SW480 (cell line): ENCODE data around the gene IFT52.
"Not testable (repeated sequence)": the region's sequence is repeated elsewhere in the genome, so short reads cannot be mapped to it uniquely, and the experiment has no call there.

ENCODE experiments used
- DNase-seq: peaks from one replicate; pipeline ENCODE4 v3.0.0-alpha.2; 2016; ENCODE audit warnings: low spot score

Gene IFT52

DNA sequence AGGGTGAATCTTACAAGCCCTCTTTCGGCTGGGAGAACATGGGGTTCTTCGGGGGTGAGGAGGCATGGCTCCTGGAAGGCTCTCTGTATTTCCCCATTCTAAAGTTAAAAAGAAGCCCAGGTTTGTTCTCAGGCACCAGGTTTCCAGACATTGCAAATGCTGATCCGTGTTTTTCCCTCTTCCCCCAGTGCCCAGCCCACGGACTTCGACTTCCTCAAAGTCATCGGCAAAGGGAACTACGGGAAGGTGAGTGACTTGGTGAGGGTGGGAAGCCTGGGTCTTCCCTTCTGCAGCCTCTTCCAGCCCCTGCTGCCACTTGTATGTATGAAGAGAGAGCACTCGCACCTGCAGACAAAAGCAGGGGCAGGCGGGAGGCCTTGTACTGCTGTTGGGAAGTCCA, 23.3 kb upstream of the IFT52 start:
- DNase-seq: no peak

DNA sequence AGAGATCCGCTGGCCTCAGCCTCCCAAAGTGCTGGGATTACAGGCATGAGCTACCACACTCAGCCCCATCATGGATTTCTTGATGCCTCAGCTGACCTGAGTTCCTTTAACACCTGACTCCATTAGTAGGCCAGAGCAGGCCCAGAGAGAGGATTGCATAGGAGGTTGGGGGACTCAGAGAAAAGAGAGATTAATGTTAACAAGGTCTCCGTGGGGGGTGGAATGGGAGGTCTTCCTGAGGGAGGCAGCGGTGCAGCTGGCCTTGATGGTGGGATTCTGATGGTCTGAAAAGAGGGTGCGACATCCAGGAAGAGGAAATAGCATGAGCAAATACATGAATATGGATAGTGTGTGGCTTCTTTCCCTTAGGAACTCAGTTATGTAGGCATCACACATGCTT, 22.0 kb upstream of the IFT52 start:
- no peak for DNase-seq

DNA sequence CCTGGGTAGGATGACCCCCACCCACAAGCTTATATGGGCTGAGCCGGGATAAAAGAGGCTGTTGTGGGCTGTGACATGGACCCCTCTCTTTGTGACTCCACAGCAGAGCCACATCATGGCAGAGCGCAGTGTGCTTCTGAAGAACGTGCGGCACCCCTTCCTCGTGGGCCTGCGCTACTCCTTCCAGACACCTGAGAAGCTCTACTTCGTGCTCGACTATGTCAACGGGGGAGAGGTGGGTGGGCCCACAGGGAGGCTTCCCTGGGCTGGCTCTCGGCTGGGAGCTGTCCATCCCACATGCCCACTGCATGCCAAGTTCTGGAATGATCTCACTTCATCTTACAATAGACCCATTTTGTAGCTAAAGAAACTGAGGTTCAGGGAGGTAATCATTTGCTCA, 21.5 kb upstream of the IFT52 start:
- DNase-seq: no peak

DNA sequence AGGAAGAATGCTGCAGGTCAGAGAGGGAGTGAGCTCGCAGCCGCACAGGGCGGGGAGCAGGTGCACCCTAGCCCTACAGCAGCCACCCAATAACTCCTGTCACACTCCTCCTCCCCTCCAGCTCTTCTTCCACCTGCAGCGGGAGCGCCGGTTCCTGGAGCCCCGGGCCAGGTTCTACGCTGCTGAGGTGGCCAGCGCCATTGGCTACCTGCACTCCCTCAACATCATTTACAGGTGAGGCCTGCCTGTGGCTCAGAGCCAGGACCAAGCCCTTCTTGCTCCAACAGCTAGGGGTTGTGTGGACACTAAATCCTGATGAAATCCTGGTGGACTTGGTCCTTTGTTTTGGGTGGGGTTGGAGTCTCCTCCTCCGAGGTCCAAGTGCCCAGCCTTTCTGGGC, 20.2 kb upstream of the IFT52 start:
- no peak for DNase-seq

DNA sequence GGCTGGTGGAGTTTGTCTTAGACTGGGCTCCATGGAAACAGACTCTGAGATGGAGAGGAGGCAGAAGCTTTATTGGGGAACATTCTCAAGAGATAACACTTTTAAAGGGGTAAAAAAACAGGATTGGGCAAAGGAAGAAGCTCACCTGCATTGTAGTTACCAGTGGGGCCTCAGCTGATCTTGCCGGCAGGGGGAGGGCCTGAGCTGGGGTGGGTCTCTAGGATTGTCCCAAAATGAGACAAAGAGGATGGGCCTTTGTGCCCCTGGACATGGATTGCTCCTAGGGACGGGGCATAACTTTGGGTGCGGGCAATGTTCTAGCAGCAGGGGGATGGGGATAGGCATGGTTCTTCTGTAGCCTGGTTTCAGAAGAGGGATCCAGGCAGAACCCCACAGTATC, 19.4 kb upstream of the IFT52 start:
- DNase-seq: no peak

DNA sequence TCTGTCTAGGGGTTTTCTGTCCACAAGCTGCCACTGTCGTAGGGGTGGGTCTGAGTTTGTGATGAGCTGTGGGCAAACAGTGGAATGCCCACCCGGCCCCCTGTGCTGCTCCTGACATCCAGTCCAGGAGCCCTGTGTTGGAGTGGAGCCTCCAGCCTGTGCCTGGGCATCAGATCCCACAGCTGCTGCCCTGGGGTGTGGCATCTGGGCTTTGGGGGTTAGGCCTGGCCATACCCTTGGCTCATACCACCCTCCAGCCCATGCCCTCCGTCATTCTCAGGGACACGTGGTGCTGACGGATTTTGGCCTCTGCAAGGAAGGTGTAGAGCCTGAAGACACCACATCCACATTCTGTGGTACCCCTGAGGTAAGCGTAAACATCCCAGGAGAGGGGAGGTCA, 19.0 kb upstream of the IFT52 start:
- DNase-seq: no peak

DNA sequence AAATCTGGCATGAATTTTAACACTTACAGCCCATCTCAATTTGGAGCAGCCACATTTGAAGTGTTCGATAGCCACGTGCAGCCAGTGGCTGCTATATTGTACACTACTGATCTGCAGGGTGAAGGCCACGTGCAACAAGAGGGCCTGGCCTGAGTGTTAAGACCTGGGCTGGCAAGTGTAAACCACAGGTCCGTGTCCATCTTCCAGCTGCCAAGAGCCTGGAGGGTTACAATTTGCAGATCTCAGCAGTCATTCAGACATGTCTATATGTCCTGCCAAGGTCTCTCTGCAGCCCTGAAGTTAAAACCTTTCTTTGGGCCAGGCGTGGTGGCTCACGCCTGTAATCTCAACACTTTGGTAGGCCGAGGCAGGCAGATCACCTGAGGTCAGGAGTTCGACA, 17.8 kb upstream of the IFT52 start:
- DNase-seq: no peak

DNA sequence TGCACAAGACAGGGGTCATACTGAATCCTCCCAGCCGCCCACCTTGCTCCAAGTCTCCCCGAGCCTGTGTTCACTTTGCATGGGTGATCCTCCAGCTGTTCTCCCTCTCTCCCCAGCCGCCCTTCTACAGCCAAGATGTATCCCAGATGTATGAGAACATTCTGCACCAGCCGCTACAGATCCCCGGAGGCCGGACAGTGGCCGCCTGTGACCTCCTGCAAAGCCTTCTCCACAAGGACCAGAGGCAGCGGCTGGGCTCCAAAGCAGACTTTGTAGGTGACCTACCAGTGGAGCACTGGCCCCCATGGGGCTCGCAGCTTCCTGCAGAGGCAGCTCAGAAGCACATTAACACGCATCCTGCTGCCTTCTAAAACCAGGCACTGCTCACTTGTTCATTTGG, 14.6 kb upstream of the IFT52 start:
- no peak for DNase-seq

DNA sequence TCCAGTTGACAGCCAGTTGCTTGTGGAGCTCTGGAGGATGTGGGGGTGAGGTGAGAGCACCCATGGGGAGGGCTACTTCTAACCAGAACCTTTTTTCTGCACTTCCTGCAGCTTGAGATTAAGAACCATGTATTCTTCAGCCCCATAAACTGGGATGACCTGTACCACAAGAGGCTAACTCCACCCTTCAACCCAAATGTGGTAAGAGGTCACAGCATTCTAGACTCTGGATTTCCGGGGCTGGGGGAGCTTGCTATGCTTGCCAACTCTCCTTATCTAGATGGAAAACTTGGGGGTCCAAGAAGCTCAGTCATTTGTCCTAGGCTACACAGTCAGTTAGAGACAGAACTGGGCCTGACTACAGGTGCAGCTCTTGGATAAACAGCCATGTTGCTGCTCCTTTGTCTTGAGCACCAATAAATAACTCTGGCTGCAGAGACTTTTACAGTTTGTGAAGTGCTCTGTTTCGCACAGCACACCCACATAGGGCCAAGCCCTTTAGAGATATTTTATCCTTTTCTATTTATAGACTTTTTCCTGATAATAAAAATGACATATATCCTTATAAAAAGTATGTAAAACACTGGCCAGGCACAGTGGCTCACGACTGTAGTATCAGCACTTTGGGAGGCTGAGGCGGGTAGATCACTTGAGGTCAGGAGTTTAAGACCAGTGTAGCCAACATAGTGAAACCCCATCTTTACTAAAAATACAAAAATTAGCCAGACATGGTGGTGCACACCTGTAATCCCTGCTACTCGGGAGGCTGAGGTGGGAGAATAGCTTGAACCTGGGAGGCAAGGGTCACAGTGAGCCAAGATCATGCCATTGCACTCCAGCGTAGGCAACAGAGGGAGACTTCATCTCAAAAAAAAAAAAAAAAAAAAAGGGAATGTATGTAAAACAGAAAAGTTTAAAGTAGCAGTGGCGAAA, 10.6 kb upstream of the IFT52 start:
- DNase-seq: no peak

DNA sequence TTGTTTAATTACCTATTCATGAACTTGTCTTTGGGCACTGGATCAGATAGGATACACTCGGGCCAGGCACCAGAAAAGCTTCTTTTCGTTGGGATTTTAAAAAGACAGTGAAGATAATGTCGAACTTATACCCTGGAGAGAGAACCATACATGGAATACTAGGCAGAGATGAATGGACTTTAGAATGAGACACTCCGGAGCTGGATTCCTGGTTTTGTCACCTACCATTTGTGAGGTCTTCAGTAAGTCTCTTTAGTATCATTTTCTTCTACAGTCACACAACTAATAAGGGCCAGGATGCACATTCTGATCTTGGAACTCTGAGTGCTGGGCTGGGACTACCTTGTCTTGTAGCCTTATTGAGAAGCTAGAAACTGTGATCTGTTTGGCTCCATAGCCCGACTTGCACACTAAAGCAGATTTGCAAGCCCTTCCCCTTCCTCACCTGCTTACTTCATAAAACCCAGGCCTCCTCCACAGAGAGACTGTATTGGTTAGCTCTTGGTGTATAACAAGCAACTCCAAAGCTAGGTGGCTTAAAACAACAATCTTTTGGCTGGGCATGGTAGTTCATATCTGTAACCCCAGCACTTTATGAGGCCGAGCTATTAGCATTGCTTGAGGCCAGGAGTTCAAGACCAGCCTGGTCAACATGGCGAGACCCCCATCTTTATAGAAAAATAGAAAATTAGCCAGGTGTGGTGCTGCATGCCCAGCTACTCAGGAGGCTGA, 7.4 kb upstream of the IFT52 start:
- DNase-seq: no peak

DNA sequence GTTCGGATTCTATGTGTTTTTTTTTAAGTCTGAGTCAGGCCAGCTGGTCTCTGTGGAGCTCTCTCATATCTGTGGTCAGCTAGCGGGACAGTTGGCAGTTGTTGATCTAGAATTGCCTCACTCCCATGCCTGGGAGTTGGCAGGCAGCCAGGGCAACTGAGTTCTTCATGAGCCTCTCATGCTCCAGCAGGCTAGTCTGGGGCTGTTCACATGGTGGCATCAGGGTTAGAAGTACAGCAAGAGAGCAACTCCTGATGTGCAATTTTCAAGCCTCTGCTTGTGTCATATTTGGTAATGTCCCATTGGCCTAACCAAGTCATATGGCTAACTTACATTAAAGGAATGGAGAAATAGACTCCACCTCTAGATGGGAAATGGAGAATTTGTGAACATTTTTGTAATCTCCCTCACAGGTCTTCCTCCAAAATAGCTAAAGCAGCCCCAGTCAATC, 6.7 kb upstream of the IFT52 start:
- peak; percentile 54 for DNase-seq

DNA sequence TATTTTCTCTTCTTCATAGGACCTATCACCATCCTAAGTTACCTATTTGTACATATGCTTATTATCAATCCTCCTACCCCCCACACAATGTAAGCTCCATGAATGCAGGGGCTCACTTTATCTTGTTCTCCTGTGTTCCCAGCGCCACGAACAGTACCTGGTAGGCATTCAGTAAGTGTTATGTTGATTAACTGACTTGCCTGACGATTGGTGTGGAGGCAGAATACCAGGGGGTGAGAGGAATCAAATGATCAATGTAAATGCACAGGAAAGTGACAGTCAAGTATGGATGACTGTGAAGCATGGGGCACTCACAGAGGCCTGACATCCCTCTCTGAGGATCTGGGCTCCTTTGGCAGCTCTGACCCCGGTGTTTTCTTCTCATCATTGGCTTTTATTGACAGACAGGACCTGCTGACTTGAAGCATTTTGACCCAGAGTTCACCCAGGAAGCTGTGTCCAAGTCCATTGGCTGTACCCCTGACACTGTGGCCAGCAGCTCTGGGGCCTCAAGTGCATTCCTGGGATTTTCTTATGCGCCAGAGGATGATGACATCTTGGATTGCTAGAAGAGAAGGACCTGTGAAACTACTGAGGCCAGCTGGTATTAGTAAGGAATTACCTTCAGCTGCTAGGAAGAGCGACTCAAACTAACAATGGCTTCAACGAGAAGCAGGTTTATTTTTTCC, 6.1 kb upstream of the IFT52 start:
- DNase-seq: no peak

DNA sequence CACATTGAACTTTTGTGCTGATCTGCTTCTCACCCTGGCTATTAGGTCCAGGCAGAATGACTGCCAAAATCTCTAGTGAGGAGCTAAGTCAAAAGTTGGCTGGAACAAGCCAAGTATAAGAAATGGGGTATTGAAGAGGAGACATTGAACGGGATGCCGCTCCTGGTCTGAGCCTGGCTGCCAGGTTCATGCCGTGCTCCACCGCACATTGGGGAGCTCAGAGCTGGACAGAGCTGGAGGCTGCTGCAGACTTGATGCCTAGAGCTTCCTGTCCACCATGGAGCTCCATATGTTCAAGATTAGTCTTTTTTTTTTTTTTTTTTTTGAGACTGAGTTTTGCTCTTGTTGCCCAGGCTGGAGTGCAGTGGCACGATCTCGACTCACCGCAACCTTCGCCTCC, 4.1 kb upstream of the IFT52 start:
- DNase-seq: no peak

DNA sequence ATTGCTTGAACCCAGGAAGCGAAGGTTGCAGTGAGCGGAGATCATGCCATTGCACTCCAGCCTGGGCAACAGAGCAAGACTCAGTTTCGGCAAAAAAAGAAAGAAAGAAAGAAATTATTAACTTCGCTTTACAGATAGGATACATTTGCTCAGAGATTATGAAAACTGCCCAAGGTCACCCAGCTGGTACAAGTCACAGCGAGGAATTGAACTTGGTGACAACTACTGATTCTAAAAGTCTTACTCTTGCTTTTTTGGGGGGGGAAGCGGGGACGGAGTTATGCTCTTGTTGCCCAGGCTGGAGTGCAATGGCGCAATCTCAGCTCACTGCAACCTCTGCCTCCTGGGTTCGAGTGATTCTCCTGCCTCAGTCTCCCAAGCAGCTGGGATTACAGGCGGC, 2.2 kb upstream of the IFT52 start:
- DNase-seq: not testable (repeated sequence)

DNA sequence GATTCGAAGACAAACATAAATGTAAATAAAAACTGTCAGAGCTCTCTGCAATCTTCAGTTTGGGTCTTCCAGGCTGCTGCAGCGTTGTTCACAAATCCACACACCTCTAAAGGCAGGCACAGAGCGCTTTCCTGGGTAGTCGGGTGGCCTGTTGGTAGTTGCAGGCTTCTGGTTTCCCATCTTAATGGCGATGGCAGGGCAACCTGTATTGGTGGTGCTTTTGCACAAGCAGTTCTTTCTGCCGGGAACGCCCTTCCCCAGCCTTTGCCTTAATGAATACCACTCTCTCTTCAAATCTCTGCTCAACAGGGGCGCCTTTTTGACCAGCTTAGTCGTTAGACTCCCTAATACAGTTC, 723 bp upstream of the IFT52 start:
- peak; percentile 51 for DNase-seq

DNA sequence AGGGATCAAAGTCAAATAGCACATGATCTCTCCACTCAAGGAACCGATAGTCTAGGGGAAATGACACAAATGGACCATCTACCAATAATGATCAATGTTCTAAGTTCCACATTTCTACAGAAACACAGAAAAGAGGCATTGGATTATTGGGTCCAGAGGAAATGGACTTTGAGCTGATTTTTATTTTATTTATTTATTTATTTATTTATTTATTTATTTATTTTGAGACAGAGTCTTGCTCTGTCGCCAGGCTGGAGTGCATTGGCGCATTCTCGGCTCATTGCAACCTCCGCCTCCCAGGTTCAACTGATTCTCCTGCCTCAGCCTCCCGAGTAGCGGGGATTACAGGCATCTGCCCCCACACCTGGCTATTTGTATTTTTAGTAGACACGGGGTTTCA, 11.2 kb downstream of the IFT52 start:
- DNase-seq: not testable (repeated sequence)

DNA sequence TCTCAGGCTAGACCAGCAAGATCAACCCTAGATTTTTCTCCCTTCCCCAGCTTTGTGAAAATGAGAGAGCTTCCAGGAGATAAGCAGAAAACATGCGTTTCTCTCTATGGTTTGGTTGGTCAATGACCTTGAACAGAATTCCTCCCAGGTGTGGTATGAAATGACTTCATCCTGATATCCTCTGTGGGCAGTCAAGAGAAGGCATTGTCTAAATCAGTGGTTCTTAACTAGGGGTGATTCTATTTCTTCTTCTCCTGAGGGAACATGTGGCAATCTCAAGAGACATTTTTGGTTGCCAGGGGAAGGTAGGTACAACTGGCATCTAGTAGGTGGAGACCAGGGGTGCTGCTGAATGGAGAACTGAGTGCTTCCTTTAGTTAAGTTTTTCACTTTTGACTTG, 12.4 kb downstream of the IFT52 start:
- no peak for DNase-seq

DNA sequence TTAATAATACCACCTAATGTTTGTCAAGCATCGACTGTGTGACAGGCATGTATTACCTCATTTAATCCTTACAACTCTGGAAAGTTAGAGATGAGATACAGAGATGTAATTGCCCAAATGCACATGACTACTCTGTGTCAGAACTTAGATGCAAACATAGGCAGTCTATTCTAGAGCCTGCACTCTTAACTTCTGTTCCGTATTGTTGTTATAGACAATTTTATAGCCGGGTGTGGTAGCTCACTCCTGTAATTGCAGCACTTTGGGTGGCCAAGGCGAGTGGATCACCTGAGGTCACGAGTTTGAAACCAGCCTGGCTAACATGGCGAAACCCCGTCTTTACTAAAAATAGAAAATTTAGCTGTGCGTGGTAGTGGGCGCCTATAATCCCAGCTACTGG, 15.0 kb downstream of the IFT52 start:
- DNase-seq: no peak

DNA sequence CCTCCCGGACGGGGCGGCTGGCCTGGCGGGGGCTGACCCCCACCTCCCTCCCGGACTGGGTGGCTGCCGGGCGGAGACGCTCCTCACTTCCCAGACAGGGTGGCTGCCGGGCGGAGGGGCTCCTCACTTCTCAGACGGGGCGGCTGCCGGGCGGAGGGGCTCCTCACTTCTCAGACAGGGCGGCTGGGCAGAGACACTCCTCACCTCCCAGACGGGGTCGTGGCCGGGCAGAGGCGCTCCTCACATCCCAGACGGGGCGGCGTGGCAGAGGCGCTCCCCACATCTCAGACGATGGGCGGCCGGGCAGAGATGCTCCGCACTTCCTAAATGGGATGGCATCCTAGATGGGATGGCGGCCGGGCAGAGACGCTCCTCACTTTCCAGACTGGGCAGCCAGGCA, 16.5 kb downstream of the IFT52 start:
- DNase-seq: not testable (repeated sequence)

DNA sequence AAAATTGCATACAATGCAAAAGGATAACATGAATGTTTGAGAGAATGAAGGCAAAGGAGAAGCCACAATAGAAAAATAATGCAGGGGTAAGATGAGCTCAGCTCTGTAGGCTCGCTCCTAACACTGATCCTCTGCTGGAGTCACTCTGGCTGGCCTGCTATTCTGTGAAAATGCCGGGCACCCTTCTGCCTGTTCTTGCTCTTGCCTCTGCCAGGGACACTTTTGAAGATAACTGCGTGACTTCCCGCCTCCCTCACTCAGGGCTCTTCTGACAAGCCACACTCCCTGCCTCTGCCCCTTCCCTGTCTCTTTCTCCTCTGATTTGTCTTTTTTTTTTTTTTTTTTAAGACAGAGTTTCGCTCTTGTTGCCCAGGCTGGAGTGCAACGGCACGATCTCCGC, 40.9 kb downstream of the IFT52 start:
- no peak for DNase-seq

DNA sequence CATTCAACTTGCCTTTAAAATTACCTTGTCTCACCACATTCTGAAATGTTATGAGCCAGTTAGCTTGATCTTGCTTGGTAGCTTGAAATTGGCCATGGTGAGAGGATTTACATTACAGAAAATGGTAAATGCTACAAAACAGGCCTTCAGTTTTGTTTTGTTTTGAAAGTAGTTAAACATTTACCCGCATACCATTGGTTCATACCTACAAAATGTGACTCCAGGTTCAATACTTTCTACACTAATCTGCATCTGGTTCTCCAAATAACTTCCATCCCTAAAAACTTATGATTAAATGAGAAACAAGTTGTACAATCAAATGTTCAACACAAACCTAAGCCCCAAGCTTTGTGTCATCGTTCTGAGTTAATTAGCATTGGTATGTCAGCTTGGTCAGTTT, 45.7 kb downstream of the IFT52 start:
- no peak for DNase-seq

DNA sequence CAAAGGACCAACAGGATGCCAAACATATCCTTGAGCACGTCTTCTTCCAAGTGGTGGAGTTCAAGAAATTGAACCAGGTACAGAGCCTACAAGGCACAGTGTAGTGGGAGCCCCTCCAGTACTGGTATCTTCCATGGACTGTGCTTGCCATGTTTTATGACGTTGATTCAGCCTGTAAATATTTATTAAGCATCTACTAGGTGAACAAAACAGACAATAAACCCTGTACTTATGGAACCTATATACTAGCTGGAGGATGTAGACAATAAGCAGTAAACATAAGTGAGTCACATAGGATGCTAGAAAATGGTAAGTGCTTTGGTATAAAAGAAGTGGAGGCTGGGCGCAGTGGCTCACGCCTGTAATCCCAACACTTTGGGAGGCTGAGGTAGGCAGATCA, 51.8 kb downstream of the IFT52 start:
- no peak for DNase-seq

DNA sequence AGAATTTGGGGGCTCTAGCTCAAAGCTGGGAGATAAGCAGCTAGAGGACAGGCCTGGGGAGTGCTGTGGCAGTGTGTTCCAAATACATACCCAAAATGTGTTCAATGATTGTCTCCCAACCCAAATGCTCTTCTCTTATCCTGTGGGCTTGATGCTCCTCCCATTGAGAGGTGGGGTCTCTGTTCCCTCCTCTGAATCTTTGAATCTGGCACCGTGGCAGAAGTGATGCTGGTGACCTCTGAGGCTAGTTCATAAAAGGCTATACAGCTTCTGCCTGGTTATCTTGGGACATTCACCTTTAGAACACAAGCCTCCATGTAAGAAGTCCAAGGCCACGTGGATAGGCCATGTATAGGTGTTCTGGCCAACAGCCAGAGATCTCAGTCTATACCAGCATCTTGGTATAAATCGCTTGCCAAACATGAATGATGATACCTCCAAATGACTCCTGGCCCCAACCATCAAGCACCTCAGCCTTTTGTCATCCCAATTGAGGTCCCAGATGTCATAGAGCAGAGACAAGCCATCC, 60.3 kb downstream of the IFT52 start:
- DNase-seq: no peak
